Measurements from ENCODE around the gene PHLDB2. TPM values are rescaled to one million over a fixed set of nuclear protein-coding genes. Genes with fewer than 3 reads are reported as not detected.

PHLDB2 gene
- total RNA-seq, 4 donors from 2014 or later, result 56.9 to 108 (median 68.7) TPM

- no peak for DNase-seq
- intact Hi-C loops (cut with DNase I; ENCODE audit: low total_unique reads), result no loop called here
- no peaks in the 10 kb centered on the region for H3K4me1 ChIP-seq
Observed at GRCh38 chr3:111955876-111956275, 96.8 kb downstream of the PHLDB2 start.

GRCh38 chr3:111956449-111956848, 97.4 kb downstream of the PHLDB2 start:
- H3K27ac ChIP-seq, result no peak overlapping the region
- H3K27me3 ChIP-seq, result no peaks in the 10 kb centered on the region

More at GRCh38 chr3:111955876-111956275, 96.8 kb downstream of the PHLDB2 start:
- no peak overlapping the region for H3K27ac ChIP-seq
- H3K27me3 ChIP-seq, result no peaks in the 10 kb centered on the region
- TF ChIP-seq POLR2A (IDR thresholded peaks at IDR 0.05) (no peak), CTCF (IDR thresholded peaks at IDR 0.05) (no peak)
- H3K9me3 ChIP-seq, result no peaks in the 10 kb centered on the region
- H3K36me3 ChIP-seq, result no peaks in the 10 kb centered on the region
- H3K4me3 ChIP-seq, result no peak overlapping the region

GRCh38 chr3:111956995-111957734, 98.1 kb downstream of the PHLDB2 start:
- DNase-seq, result no peak
- no peaks in the 10 kb centered on the region for H3K36me3 ChIP-seq
- intact Hi-C loops (cut with DNase I; ENCODE audit: low total_unique reads), result no loop called here
- H3K9me3 ChIP-seq, result no peaks in the 10 kb centered on the region
- no peaks in the 10 kb centered on the region for H3K4me1 ChIP-seq
- no peak overlapping the region for H3K27ac ChIP-seq
- no peak overlapping the region for H3K4me3 ChIP-seq
- TF ChIP-seq POLR2A (IDR thresholded peaks at IDR 0.05), result no peak
- no peak for TF ChIP-seq CTCF (IDR thresholded peaks at IDR 0.05)
- no peaks in the 10 kb centered on the region for H3K27me3 ChIP-seq

More at GRCh38 chr3:111956449-111956848, 97.4 kb downstream of the PHLDB2 start:
- TF ChIP-seq CTCF (IDR thresholded peaks at IDR 0.05) (no peak), POLR2A (IDR thresholded peaks at IDR 0.05) (no peak)
- no peak overlapping the region for H3K4me3 ChIP-seq
- intact Hi-C loops (cut with DNase I; ENCODE audit: low total_unique reads), result no loop called here
- H3K4me1 ChIP-seq, result no peaks in the 10 kb centered on the region
- H3K9me3 ChIP-seq, result no peaks in the 10 kb centered on the region
- H3K36me3 ChIP-seq, result no peaks in the 10 kb centered on the region
- DNase-seq, result no peak

GRCh38 chr3:111961461-111962164, 102.5 kb downstream of the PHLDB2 start:
- Histone ChIP-seq H3K27me3 (no peaks in the 10 kb centered on the region), H3K9me3 (no peaks in the 10 kb centered on the region), H3K4me1 (peaks cover 0 to 5% of the 10 kb centered on the region in 2 donors), H3K27ac (peak overlapping the region; percentile 25 to 34), H3K36me3 (no peaks in the 10 kb centered on the region), H3K4me3 (no peak overlapping the region)
- intact Hi-C loops (cut with DNase I; ENCODE audit: low total_unique reads), result no loop called here
- TF ChIP-seq POLR2A (IDR thresholded peaks at IDR 0.05), result no peak
- TF ChIP-seq CTCF (IDR thresholded peaks at IDR 0.05), result no peak
- DNase-seq, result no peak

- Histone ChIP-seq H3K27me3 (no peaks in the 10 kb centered on the region), H3K4me3 (no peak overlapping the region), H3K36me3 (no peaks in the 10 kb centered on the region), H3K9me3 (no peaks in the 10 kb centered on the region), H3K27ac (peak overlapping the region; percentile 37 to 38), H3K4me1 (peaks cover 0 to 13% of the 10 kb centered on the region in 2 donors)
- no peak for DNase-seq
- no peak for TF ChIP-seq POLR2A (IDR thresholded peaks at IDR 0.05)
- TF ChIP-seq CTCF (IDR thresholded peaks at IDR 0.05), result no peak
- intact Hi-C loops (cut with DNase I; ENCODE audit: low total_unique reads), result no loop called here
Observed at GRCh38 chr3:111963424-111963823, 104.4 kb downstream of the PHLDB2 start.

Data from uterus (tissue), 4 donors.